Measurements from ENCODE around the gene STPG3.

STPG3 gene

DNA sequence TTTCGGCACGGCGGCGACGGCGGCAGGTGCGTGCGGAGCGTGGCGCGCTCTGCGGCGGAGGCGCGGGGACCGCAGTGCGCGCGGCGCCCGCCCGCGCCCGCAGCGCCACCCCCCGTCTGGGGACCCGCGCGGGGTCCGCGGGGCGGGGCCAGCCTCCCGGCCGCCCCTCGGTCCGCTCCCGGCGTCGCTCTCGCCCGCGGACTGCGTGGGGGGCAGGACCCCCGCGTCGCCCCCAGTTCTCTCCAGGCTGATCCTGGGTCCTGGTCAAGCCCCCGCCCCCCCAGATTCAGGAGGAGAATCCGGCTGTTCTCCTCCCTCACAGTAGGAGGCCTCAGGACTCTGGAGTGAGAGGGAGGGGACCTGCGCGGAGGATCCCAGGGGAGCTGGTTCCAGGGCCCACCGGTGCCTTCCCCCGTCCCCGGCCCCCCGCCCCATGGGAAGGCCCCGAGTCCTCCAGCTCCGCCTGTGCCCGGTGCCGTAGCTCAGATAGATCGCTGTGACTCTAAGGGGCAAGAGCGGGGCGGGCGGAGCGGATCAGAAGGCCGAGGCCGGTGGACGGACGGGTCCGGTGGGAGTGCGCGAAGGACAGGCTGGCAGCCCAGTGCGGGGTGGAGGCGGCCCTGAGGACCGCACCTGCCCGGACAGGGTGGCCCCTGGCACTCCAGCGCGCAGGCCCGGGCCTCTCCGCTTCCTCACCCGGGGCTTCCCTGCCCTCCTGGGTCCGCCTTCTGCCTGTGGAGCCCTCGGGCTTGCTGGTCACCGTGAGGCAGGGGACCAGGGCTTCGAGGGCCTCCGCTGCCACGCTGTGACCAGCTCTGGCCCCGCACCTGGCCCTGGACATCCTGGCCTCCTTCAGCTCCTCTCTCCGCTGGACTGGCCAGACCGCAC lies 28.7 kb upstream of the STPG3 start, which contains the start of gene RNF208:
Gene RNF208 (minus strand): TSS at position 51 of the 888 bp plus-strand sequence. CDS start 1,028 bp downstream, outside the sequence.
- no peak for DNase-seq

DNA sequence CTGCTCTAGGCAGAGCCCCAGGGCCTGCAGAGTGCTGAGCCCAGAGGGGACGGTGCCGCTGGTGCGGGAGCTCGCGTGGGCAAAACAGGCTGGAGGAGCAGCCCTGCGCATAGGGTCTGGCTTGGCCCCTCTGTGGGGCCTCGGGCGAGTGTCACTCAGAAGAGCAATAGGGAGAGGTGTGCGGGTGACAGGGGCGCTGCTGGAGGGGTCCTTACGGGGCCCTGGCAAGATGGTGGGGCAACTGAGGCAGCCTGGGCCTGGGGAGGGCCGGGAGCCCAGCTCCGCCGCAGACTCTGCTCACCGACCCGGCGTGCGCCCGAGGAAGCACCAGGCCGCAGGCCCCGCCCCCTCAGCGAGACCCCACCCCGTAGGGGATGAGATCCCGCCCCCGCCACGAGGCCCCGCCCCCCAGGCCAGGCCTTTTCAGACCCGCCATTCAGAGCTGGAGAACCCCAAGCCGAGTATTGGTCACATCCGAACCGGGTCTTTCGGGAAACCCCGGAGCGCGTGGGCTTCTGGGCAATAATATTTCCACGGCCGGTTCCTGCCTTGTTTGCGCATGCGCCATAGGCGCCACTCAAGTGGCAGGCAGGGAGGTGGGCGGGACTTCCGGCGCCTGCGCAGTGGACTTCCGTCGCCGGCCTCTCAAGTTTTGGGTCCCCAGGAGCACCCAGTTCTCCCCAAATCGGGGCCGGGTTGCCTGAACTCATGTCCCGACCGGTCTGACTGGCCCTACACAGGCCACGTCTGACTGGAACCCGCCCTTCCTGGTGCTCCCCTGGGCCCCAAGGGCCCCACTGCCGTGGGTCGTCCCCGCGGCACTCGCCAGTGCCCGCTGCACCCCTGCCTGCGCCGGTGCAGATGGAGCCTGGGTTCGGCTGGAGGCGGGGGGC lies 27.8 kb upstream of the STPG3 start:
- peak; percentile 97 for DNase-seq

DNA sequence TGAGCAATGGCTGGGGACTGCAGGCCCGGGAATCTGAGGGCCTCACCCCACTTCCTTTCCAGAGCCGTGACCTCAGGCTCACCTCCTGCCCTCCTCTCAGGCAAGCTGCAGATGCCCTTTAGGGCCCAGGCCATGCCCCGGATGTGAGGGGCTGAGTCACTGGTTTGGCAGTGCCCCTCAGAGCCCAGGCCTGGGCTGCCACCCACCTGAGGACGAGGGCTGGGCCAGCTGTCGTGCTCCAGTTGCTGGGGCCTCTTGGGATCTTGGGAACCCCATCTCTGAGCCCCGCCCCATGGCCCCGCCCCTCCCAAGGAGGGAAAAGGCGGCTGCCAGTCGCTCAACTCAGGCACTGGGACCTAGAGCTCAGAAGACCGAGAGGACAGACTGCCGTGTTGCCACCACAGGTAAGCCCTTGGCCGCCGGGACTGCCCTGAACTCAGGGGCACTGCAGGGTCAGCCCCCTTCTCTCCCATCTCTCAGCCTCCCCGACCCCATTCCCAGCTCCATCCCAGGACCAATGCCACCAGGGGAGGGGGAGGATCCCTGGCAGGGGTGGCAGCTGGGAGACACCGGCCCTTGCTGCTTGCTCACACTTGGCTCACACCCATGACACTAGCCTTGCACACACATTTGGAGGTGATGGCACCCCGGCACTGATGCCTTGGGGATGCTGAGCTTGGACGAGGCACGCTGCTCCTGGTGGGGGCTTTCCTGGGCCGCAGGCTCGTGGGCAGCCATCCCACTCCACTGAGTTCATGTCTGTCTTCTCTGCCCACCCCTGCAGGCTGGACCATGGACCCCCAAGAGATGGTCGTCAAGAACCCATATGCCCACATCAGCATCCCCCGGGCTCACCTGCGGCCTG lies 26.0 kb upstream of the STPG3 start, which contains the start of gene CYSRT1:
Gene CYSRT1 (plus strand): TSS at position 345 of the 865 bp plus-strand sequence. CDS start 448 bp downstream, at position 793.
- no peak for DNase-seq

DNA sequence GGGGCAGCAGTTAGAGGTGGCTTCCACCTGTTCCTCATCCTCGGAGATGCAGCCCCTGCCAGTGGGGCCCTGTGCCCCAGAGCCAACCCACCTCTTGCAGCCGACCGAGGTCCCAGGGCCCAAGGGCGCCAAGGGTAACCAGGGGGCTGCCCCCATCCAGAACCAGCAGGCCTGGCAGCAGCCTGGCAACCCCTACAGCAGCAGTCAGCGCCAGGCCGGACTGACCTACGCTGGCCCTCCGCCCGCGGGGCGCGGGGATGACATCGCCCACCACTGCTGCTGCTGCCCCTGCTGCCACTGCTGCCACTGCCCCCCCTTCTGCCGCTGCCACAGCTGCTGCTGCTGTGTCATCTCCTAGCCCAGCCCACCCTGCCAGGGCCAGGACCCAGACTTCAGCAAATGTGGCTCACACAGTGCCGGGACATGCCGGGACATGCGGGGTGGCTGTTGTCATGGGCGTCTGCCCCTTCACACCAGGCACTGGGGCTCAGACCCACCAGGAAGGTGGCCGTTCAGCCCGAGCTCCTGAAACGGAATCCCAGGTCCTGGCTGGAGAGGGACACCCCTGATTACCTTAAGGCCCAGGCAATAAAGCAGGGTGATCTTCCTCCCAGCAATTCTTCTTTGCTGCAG lies 25.3 kb upstream of the STPG3 start:
- DNase-seq = no peak

DNA sequence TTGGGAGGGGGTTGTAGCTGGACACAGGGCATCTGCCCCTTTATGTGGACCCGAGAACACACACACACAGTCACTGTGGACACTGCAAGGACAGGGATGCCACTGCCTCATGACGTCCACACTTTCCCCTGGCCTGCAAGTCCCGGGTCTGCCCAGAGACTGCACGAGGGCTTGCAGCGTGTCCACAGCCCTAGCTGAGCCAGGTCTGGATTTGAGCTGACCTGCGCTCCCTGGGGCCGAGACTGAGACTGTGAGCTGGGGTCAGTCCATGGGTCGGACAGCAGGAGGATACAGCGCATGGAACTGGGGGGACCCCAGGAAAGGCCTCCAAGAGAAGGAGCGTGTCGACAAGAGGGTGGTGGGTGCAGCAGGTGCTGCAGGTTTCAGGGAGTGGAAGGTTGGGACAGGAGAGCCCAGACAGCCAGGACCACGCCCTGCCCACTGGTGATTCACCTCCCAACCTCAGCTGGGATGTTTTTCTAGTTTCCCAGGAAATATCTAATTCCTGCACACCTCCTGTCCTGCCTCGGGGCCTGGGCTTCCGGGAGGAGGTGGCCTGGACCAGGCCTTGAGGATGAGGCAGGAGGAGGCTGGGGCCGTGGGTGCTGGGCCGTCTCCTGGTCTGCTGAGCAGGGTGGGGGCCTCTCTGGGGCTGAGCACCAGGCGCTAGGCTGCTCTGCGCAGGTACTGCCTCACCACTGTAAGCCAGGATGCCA lies 24.6 kb upstream of the STPG3 start:
- no peak for DNase-seq

DNA sequence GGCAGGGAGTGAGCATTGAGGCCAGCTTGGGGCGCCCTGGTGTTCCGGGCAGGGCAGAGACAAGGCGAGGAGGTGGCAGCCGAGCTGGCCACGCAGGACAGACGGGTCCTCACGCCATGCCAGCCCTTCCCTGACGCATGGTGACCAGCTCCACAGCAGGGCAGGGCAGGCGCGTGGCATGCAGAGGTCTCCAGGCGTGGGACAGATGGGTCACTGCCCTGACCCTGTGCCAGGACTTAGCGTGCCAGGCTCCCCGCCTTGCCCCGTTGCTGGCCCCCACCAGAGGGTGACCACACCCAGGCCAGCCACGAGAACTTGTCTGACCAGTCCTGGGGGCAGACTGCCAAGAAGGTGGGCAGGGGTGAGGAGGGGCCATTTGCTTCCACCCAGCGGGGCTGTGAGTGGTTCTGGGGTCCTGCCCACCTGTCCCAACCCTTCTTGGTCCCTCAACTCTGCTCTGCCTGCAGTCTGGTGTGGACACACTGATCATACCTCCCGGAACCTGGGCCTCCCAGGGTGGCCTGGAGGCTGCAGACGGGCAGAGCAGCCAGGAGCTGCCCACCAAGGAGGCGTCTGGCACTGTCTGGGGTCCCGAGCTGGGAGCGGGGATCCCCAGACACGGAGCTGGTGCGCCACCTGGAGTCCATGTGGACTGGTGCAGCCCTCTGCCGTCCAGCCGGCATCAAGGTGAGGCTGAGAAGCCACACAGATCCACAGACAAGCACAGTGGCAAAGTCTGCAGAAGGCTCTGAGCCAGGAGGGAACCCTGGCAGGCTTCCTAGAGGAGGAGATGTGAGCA lies 23.8 kb upstream of the STPG3 start, which contains the start of gene RNF224:
Gene RNF224 (plus strand): TSS at position 449 of the 799 bp plus-strand sequence. CDS start 834 bp downstream, outside the sequence.
- peak; percentile 82 for DNase-seq

DNA sequence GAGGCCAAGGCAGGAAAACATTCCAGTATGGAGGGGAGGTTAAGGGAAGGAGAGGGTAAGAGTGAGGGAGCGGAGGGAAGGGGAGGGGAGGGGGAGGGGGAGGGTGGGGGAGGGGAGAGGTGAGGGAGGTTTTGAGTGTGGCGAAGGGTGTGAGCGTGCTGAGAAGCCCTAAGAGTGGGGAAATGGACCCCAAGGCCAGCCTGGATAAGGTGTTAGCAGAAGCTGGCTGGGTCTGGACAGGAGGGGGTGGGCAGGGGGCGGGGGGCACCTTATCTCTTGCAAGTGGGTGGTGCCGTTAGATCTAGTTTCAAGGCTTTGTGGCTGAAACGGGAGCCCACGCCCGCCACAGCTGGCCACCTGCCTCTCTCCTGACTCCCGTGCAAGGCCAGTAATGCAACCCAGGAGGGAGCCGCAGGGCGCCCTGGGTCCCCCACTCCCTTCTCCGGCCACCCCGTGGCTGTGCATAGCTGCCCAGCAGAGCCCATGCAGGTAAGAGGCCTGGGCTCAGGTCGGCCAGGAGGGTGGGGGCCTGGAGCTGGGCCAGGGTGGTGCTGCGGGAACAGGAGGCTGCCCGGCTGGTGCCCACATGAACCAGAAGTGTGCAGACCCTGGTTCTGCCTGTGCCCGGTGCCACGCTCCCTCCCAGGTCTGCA lies 23.1 kb upstream of the STPG3 start:
- DNase-seq = no peak

DNA sequence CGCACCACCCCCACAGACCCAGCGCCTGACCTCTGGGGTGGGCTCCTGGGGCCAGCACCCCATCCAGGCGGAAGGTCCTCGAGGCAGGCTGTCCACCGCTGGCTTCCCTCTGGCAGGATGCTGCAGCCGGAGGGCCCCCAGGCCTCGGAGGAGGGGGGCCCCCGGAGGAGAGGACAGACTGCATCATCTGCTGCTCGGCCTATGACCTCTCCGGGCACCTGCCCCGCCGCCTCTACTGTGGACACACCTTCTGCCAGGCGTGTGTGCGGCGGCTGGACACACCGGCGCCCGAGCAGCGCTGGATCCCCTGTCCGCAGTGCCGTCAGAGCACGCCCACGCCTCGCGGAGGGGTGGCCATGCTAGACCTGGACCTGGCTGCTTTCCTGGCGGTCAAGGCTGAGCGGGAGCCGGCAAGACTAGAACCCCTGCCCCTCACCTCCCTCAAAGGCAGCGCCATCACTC lies 22.5 kb upstream of the STPG3 start:
- no peak for DNase-seq

DNA sequence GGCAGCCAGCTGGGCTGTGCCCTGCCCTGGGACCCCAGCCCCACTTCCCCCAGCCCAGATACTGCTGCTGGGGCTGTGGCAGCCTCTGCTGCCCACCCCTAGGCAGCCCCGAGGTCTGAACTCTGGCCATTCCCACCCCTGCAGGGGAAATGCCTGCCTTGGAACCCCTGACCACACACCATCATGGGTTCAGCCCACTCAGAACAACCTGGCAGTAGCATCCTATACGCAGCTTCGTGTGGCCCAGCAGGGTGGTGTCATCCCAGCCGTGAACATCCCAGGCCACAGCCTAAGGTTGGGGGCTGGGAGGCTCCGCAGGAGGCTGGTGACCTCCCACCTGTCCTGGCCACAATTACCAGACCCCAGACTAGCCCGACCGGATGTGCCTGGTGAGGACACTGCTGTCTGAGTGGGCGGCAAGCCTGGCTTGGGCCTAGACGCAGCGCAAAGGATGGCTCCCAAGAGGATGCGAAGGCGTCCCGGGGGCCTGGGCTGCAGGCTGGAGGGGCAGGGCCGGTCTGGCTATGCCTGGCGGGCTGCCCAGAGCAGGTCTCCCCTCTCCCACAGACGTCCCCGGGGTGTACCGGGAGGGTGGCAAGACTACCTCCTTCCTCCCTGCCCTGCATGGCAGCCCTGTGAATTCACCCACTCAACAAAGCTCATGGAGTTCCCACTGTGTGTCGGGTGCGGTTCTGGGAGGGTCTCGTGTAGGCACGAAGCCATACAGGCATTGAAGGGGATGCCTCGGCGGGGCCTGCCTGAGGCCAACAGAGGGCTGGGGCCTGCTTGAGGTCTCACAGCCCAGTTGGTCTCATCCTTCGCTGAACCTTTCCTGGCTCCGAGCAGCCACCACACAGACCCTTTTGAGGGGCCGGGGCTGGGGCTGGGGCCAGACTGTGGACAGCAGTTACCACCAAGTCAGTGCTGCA lies 21.9 kb upstream of the STPG3 start:
- no peak for DNase-seq

DNA sequence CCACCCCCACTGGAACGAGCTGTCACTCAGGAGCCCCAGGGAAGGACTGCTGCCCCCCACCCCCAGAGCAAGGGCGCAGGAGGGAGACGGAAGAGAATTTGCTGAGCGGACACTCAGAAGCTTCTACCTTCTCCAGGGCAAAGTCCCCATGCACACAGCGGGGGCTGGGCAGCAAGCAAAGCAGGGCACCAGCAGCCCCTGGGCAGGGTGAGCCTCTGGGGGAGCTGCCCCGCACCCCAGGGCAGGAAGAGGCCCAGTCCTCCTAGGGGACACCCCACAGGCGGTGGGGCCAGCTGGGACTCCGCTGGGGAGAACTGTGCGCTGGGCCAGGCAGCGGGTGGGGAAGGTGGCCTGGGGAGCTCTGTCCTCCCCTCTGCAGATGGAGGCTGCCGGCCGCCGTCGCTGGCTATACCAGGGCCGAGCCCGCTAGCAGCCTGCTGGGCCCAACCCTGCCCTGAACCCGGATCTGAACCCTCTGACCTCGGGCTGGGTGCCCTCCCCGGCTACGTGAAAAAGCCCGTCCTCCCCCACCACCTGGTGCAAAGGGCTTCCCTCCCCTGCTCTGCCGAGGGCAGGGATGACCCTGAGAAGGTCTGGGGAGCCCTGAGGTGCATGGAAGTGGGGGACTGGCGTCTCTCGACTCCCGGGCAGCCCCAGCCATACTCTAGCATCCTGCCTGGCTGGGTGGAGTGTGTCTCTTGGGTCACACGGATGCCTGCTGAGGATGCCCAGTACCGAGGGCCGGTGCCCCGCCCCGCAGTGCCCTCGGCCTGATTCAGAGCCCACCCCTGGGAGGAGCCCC lies 21.0 kb upstream of the STPG3 start:
- DNase-seq = no peak

DNA sequence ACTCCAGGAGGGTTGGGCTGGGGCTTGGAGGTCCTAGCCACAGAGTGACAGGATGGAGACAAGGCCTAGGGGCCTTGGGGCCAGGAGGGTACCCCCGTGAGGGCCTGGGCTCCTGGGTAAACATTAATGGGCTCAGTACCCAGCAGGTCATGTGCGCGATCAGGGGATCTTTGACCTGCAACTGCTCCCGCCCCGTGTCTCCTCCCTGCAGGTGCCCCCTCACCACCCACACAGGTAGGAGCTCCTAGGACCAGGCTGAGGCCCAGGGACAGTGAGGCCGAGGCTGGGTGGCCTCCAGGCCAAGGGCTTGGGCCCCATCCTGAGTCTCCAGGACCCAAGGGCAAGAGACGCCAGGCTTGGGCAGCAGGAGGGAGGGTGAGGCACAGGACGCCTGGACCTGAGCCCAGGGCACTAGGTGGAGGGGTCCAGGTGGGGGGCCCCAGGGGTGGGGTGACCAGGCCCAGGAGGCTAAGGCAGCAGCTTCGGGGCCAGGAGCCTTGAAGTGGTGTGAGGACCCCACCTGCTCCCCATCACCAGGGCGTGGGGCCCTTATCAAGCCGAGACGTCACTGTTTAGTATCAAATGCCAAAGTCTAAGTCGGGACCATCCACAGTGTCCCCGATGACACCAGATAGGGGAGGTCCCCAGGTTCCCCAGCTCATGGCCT lies 20.2 kb upstream of the STPG3 start, which contains the start of gene SLC34A3:
Gene SLC34A3 (plus strand): TSS at position 197 of the 667 bp plus-strand sequence. CDS start 802 bp downstream, outside the sequence.
- no peak for DNase-seq

DNA sequence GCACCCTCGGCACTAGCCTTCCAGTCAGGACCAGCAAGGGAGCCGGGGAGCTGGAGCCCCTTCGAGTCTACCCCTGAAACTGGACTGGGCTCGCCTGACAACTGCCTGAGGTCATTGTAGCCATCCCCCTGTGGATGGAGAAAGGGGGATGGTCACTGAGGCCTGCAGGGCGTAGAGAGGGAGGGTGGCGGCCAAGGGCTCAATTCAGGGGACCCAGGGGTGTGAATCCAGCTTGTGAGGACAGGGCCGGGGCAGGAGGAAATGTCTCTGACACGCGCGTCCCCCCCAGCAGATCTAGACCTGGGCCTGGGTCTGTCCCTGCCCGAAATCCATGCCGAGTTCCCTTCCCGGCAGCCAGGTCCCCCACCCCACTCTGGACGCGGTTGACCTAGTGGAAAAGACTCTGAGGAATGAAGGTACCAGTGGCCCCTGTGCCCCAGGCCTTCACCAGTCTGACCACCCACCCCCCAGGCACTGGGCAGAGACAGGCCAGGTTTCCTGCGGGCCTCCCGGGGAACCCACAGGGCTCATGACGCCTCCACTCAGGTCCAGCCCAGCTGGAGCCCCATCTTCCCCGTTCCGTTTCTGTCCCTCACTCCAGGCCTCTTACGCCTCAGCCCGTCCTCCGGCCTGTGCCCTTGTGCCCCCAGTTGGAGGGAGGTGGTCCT lies 19.6 kb upstream of the STPG3 start:
- no peak for DNase-seq

DNA sequence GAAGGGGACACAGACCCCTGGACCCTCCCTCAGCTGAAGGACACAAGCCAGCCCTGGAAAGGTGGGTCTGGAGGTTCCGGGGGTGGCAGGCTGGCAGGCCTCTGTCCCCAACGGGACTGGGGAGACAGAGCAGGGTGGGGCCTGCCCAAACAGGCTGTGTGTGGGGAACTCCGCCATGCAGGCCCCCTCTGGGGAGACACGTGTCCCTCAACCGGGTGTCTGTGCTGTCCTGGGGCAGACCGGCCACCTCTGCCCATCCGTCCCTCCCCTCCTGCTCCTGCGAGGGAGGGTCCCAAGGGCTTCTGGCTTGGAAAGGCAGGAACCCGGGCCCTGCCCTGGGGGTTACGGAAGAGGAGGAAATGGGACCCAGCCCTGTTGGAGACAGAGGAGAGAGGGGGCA lies 19.0 kb upstream of the STPG3 start:
- no peak for DNase-seq

DNA sequence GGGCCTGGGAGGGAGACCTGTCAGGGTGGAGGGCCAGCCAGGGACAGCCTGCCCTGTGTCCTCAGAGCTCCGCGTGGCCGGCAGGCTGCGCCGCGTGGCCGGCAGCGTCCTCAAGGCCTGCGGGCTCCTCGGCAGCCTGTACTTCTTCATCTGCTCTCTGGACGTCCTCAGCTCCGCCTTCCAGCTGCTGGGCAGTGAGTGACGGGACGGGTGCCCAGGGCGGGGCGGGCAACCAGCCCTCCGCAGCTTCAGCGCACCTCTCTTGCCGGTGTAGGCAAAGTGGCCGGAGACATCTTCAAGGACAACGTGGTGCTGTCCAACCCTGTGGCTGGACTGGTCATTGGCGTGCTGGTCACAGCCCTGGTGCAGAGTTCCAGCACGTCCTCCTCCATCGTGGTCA lies 18.6 kb upstream of the STPG3 start:
- no peak for DNase-seq

DNA sequence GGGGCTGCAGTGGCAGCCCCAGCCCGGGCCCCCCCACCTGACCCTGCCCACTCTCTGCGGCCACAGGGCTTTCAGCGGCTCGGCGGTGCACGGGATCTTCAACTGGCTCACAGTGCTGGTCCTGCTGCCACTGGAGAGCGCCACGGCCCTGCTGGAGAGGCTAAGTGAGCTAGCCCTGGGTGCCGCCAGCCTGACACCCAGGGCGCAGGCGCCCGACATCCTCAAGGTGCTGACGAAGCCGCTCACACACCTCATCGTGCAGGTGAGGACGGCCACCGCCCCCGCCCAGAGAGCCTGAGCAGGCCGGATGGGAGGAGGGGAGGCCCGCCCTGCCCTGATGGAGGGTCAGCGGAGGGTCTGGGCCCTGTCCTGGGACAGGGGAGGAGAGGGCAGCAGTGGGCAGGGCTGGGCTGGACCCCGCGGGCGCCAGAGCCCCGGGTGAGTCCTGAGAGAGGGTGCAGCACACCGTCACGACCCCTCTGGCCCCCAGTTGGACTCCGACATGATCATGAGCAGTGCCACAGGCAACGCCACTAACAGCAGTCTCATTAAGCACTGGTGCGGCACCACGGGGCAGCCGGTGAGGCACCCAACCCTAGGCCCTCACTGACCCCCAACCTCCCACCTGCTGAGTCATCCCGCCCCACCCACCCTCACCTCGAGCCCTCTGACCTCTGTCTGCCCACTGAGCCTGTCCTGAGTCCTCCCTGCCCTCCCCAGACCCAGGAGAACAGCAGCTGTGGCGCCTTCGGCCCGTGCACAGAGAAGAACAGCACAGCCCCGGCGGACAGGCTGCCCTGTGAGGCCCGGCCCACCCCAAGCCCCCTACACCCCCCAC lies 17.7 kb upstream of the STPG3 start:
- no peak for DNase-seq
